Panc1 (cell line): ENCODE data around the gene AP3D1. TPM values are rescaled to one million over a fixed set of nuclear protein-coding genes. Genes with fewer than 3 reads are reported as not detected.

ENCODE experiments used
- ATAC-seq: fragments of 200-7000 bp; cut with Tn5 transposase; 2 replicates; pipeline ENCODE4 v1.9.1; 2020; ENCODE audit warnings: mild to moderate bottlenecking, moderate library complexity
- BruUV-seq: library from RNA; stranded (reverse); fragments of 400-500 nt; replicated peaks from 2 replicates; lab custom pipeline; 2021; lab: Mats Ljungman, UMichigan
- CTCF ChIA-PET: fragments of 300-600 bp; sonication (Branson Sonifier 250); formaldehyde crosslinking; loops from one replicate; lab custom pipeline; 2022; ENCODE audit warnings: antibody characterized with exemption; lab: Charles Lee
- POLR2A ChIA-PET: fragments of 300-600 bp; sonication (Branson Sonifier 250); formaldehyde crosslinking; loops from one replicate; lab custom pipeline; 2022; ENCODE audit warnings: antibody characterized with exemption; lab: Charles Lee
- DNase-seq: peaks from one replicate; pipeline ENCODE4 v3.0.0-alpha.2; 2010; ENCODE audit warnings: low read depth, low spot score
- H3K27ac ChIP-seq: 2 replicates; pipeline ENCODE4 v1.5.1; 2011; ENCODE audit warnings: mild to moderate bottlenecking, low read length, inconsistent platforms
- H3K27me3 ChIP-seq: fragments of 200-500 bp; sonication (Bioruptor generic); 2 replicates; pipeline ENCODE4 v1.6.0; 2014; ENCODE audit warnings: low read length, inconsistent platforms; ENCODE audit not compliant: control insufficient read depth, insufficient read depth
- H3K36me3 ChIP-seq: fragments of 200-500 bp; sonication (Bioruptor generic); 2 replicates; pipeline ENCODE4 v1.5.1; 2014; ENCODE audit warnings: inconsistent platforms, mild to moderate bottlenecking, low read length, moderate library complexity; ENCODE audit not compliant: control insufficient read depth, insufficient read depth
- H3K4me1 ChIP-seq: 2 replicates; pipeline ENCODE4 v1.5.1; 2011; ENCODE audit warnings: inconsistent platforms, mild to moderate bottlenecking, low read length, moderate library complexity; ENCODE audit not compliant: control insufficient read depth, insufficient read depth
- H3K4me3 ChIP-seq, 2 experiments: 2 replicates each; pipeline ENCODE4 v1.5.1; 2011 to 2012; ENCODE audit warnings: low read depth in 2 of 2, low read length in 2 of 2, mild to moderate bottlenecking in 2 of 2, inconsistent platforms in 1 of 2, moderate library complexity in 1 of 2
- H3K9me3 ChIP-seq: fragments of 200-500 bp; sonication (Bioruptor generic); 2 replicates; pipeline ENCODE4 v1.5.1; 2014; ENCODE audit warnings: low read depth, mild to moderate bottlenecking, inconsistent platforms, low read length, moderate library complexity; ENCODE audit not compliant: control insufficient read depth, insufficient read depth
- POLR2AphosphoS5 ChIP-seq: IDR thresholded peaks from 2 replicates; pipeline ENCODE4 v1.6.1; 2012; ENCODE audit warnings: mild to moderate bottlenecking, low read depth, low read length, moderate library complexity
- SIN3A ChIP-seq: IDR thresholded peaks from 2 replicates; pipeline ENCODE4 v1.6.1; 2012; ENCODE audit warnings: low read depth, mild to moderate bottlenecking, low read length, moderate library complexity, borderline replicate concordance; ENCODE audit not compliant: insufficient read depth
- TCF7L2 ChIP-seq: IDR thresholded peaks from 2 replicates; pipeline ENCODE4 v1.6.1; 2011; ENCODE audit warnings: mild to moderate bottlenecking, low read depth, low read length, inconsistent platforms
- in situ Hi-C: cut with HindIII; loops from 2 replicates; pipeline ENCODE4 v1.10.0; 2016; ENCODE audit warnings: low sequenced_read_pairs, low pct_unique_long_range_greater_than_20kb
- intact Hi-C: fragments of 100-400 bp; cut with micrococcal nuclease; formaldehyde crosslinking; loops from one replicate; pipeline ENCODE4 v1.10.0; 2022; ENCODE audit not compliant: unreplicated experiment
- total RNA-seq: library from RNA; stranded (reverse); gene quantifications from one replicate; pipeline ENCODE4 v1.2.1, GENCODE V29; 2021; ENCODE audit not compliant: unreplicated experiment
- TF ChIP-seq, protein P1 (sequence below): fragments of 450-650 bp; IDR thresholded peaks from 2 replicates; pipeline ENCODE4 v1.5.1; 2017; ENCODE audit warnings: mild to moderate bottlenecking
- TF ChIP-seq, protein P2 (sequence below), 2 experiments: IDR thresholded peaks; 2 replicates each; pipeline ENCODE4 v1.6.1; 2011 to 2012; ENCODE audit warnings: low read depth in 2 of 2, control low read depth in 1 of 2, low read length in 1 of 2, mild to moderate bottlenecking in 1 of 2, moderate library complexity in 1 of 2; ENCODE audit not compliant: insufficient read depth in 1 of 2

The AP3D1 gene
- total RNA-seq, 1 experiment from 2014 or later, result 167 TPM

- ChIA-PET POLR2A (no interaction called here), CTCF (no interaction called here)
- TF ChIP-seq SIN3A (no peak), POLR2AphosphoS5 (no peak), TCF7L2 (no peak)
- TF ChIP-seq, protein P1, sequence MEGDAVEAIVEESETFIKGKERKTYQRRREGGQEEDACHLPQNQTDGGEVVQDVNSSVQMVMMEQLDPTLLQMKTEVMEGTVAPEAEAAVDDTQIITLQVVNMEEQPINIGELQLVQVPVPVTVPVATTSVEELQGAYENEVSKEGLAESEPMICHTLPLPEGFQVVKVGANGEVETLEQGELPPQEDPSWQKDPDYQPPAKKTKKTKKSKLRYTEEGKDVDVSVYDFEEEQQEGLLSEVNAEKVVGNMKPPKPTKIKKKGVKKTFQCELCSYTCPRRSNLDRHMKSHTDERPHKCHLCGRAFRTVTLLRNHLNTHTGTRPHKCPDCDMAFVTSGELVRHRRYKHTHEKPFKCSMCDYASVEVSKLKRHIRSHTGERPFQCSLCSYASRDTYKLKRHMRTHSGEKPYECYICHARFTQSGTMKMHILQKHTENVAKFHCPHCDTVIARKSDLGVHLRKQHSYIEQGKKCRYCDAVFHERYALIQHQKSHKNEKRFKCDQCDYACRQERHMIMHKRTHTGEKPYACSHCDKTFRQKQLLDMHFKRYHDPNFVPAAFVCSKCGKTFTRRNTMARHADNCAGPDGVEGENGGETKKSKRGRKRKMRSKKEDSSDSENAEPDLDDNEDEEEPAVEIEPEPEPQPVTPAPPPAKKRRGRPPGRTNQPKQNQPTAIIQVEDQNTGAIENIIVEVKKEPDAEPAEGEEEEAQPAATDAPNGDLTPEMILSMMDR, result no peak
- TF ChIP-seq, protein P2, sequence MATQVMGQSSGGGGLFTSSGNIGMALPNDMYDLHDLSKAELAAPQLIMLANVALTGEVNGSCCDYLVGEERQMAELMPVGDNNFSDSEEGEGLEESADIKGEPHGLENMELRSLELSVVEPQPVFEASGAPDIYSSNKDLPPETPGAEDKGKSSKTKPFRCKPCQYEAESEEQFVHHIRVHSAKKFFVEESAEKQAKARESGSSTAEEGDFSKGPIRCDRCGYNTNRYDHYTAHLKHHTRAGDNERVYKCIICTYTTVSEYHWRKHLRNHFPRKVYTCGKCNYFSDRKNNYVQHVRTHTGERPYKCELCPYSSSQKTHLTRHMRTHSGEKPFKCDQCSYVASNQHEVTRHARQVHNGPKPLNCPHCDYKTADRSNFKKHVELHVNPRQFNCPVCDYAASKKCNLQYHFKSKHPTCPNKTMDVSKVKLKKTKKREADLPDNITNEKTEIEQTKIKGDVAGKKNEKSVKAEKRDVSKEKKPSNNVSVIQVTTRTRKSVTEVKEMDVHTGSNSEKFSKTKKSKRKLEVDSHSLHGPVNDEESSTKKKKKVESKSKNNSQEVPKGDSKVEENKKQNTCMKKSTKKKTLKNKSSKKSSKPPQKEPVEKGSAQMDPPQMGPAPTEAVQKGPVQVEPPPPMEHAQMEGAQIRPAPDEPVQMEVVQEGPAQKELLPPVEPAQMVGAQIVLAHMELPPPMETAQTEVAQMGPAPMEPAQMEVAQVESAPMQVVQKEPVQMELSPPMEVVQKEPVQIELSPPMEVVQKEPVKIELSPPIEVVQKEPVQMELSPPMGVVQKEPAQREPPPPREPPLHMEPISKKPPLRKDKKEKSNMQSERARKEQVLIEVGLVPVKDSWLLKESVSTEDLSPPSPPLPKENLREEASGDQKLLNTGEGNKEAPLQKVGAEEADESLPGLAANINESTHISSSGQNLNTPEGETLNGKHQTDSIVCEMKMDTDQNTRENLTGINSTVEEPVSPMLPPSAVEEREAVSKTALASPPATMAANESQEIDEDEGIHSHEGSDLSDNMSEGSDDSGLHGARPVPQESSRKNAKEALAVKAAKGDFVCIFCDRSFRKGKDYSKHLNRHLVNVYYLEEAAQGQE (IDR thresholded peaks at IDR 0.05; ENCODE audit: insufficient read depth in 1 of 2, low read depth in 2 of 2, low read length in 1 of 2), result no peak
- Histone ChIP-seq H3K4me3 (no peak overlapping the region), H3K36me3 (no peaks in the 10 kb centered on the region; the same call in 1 of the 2 replicates), H3K4me1 (no peaks in the 10 kb centered on the region; the same call in 1 of the 2 replicates), H3K27me3 (no peaks in the 10 kb centered on the region), H3K9me3 (no peaks in the 10 kb centered on the region), H3K27ac (no peak overlapping the region)
- DNase-seq (no peak), ATAC-seq (no peak)
- intact Hi-C loops, result no loop called here
- BruUV-seq, result no TSS peak
- in situ Hi-C loops, result no loop called here
Observed at GRCh38 chr19:2140138-2140569, 11.2 kb downstream of the AP3D1 start.

DNA sequence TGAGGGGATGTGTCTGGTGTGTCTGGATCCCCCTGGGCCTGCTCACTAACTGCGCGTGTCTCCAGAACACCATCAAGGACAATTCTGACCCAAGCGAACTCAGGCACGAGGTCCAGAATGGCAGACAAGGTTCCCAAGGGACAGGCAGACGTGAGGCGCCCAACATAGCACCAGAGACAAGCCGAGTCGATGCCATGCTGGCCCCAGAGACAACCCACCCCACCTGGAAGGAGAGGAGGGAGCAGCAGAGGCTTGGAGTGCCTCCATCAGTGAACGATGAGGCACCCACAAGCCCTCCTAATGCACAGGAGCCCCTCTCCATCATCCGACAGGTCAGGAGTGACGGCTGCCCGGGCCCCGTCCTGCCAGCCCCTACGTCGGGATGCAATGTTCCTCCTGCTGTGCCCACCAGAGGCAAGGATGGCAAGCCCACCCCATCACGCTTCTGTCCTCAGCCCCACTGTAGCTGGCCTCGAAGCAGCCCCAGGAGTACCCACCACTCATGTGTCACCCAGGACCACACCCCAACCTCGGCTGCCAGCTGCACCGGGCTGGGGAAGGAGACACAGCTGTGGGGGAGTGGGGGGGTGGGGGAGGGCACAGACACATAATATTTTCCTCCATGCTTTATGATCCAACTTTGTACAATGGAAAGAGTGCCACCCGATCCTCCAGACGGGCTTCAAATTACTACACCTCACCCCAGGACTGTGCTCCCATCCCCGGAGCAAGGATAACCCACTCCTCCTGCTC is 11.8 kb downstream of the AP3D1 start:
- no peak overlapping the region for H3K27ac ChIP-seq
- no peaks in the 10 kb centered on the region for H3K9me3 ChIP-seq
- H3K4me1 ChIP-seq, result no peaks in the 10 kb centered on the region
- in situ Hi-C loops, result no loop called here
- intact Hi-C loops, result no loop called here
- no peak for ATAC-seq
- POLR2A ChIA-PET, result no interaction called here
- no peaks in the 10 kb centered on the region; the same call in 1 of the 2 replicates for H3K36me3 ChIP-seq
- H3K27me3 ChIP-seq, result no peaks in the 10 kb centered on the region
- CTCF ChIA-PET, result no interaction called here
- BruUV-seq, result no TSS peak
- TF ChIP-seq, protein P2 (IDR thresholded peaks at IDR 0.05; ENCODE audit: insufficient read depth in 1 of 2, low read depth in 2 of 2, low read length in 1 of 2), result no peak
- TF ChIP-seq SIN3A, result no peak
- no peak for DNase-seq
- no peak overlapping the region for H3K4me3 ChIP-seq
